Suppressor macrophage (primary cell): ENCODE data around the gene PGAP3.

Experiments used
- DNase-seq, 4 experiments: peaks; one replicate each; pipeline ENCODE4 v3.0.0-alpha.2; 2020 to 2022

The PGAP3 gene

GRCh38 chr17:39634384-39634871, 53.4 kb downstream of the PGAP3 start:
- DNase-seq = peak; percentile 54 to 79 (median 60)

GRCh38 chr17:39633570-39634183, 54.2 kb downstream of the PGAP3 start:
- DNase-seq = no peak

GRCh38 chr17:39632153-39632941, 55.5 kb downstream of the PGAP3 start:
- no peak for DNase-seq

GRCh38 chr17:39631403-39631802, 56.5 kb downstream of the PGAP3 start:
- no peak for DNase-seq

- peak; percentile 60 to 78 (median 76) for DNase-seq
Measured at GRCh38 chr17:39629898-39630297, 58.0 kb downstream of the PGAP3 start.

- no peak for DNase-seq
Measured at GRCh38 chr17:39629494-39629880, 58.4 kb downstream of the PGAP3 start.

GRCh38 chr17:39628655-39629493, 59.0 kb downstream of the PGAP3 start:
- no peak for DNase-seq

- DNase-seq = no peak
Measured at GRCh38 chr17:39627712-39628516, 59.9 kb downstream of the PGAP3 start.

GRCh38 chr17:39627047-39627711, 60.7 kb downstream of the PGAP3 start:
- DNase-seq = no peak

GRCh38 chr17:39626171-39627046, 61.4 kb downstream of the PGAP3 start, which contains the start of gene PPP1R1B:
PPP1R1B (plus strand) TSS chr17:39626952; CDS start chr17:39627393, 441 bp downstream.
- peak in 1 of 4 experiments; percentile 17 for DNase-seq

GRCh38 chr17:39625198-39625785, 62.6 kb downstream of the PGAP3 start:
- DNase-seq = no peak

- no peak for DNase-seq
Measured at GRCh38 chr17:39624313-39624712, 63.5 kb downstream of the PGAP3 start.

- DNase-seq = peak; percentile 85 to 94 (median 92)
Measured at GRCh38 chr17:39623356-39623950, 64.4 kb downstream of the PGAP3 start.

GRCh38 chr17:39622380-39623006, 65.4 kb downstream of the PGAP3 start:
- DNase-seq = no peak

- DNase-seq = peak; percentile 84 to 96 (median 88)
Measured at GRCh38 chr17:39621523-39622379, 66.1 kb downstream of the PGAP3 start.
